HG03432 (cell line): Measurements from ENCODE around the gene PRKAG2.

Experiments
- ATAC-seq: cut with Tn5 transposase; IDR thresholded peaks from one replicate; pipeline ENCODE4 v1.9.1; 2021; ENCODE audit warnings: mild to moderate bottlenecking, moderate library complexity; ENCODE audit not compliant: unreplicated experiment

The PRKAG2 gene

DNA sequence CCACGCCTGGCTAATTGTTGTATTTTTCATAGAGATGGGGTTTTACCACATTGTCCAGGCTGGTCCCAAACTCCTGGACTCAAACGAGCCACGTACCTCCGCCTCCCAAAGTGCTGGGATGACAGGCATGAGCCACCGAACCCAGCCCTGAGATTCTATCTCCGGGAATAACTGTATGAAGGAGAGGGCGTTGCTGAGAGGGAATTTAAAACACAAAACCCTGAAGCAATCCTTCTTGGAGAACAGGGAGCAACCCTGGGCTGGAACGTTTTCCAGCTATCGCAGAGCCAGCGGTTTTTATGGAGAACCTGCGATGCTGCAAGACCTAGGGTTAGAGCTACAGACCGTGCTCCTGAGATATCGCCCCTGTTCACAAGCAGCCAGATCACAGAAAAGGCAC is 144.6 kb downstream of the PRKAG2 start:
- no peak for ATAC-seq

DNA sequence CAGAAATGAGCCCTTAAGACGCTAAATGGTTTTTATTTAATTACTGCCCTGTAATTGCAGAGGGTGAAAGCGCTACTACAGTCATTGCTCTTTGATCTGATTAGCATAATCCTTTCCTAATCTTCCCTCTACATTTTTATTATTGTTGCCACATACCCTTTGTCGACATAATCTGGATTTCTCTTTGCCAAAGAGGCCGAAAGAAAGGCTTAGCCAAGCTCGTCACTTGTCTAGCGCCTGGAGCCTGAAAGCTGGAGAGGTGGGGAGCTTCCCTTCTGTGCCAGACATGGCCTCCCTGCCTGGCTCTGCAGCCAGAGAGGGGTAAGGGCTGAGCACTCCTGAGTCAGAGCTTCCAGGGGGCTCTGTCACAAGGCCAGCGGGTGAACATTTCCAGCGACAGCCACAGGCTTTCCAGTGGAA is 145.9 kb downstream of the PRKAG2 start:
- ATAC-seq: no peak

DNA sequence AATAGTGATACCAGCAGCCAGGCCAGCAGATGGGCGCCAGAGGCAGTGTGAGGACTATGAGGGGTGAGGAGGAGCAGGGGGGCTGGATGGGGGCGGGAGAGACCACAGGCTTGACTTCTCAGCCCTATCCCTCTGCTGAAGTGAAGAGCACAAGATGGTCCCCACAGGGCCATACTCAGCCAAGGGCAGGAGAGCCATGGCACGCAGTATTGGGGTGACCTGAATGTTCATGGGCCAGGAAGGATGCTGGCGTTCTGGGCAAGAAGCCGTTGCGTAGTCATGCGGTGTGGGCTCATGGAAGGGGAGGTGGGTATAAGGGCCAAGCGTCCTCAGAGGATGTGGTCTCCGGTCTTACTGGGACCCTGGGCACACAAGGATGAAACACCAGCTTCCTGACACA is 146.3 kb downstream of the PRKAG2 start:
- no peak for ATAC-seq

DNA sequence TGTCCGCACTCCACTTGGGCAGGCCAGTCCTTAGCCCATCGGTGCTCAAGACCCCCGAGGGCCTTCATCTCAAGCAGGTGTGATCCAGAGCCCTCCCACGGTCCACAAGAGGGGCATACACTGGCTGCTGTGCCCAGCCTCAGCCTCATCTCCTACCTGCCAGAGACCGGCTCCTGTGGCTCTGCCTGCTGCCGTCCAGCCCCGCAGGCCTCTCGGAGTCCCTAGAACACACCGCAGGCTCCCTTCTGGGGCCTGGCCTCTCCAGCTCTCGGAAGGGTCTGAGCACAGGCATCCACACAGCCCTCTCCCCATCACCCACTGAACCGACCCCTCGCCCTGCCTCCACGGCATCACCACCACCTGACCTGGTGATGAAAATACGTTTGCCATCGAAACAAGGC is 147.4 kb downstream of the PRKAG2 start:
- ATAC-seq: no peak

GRCh38 chr7:151728746-151729145 is 148.2 kb downstream of the PRKAG2 start:
- no peak for ATAC-seq

- no peak for ATAC-seq
Observed at GRCh38 chr7:151728286-151728660, 148.6 kb downstream of the PRKAG2 start.

DNA sequence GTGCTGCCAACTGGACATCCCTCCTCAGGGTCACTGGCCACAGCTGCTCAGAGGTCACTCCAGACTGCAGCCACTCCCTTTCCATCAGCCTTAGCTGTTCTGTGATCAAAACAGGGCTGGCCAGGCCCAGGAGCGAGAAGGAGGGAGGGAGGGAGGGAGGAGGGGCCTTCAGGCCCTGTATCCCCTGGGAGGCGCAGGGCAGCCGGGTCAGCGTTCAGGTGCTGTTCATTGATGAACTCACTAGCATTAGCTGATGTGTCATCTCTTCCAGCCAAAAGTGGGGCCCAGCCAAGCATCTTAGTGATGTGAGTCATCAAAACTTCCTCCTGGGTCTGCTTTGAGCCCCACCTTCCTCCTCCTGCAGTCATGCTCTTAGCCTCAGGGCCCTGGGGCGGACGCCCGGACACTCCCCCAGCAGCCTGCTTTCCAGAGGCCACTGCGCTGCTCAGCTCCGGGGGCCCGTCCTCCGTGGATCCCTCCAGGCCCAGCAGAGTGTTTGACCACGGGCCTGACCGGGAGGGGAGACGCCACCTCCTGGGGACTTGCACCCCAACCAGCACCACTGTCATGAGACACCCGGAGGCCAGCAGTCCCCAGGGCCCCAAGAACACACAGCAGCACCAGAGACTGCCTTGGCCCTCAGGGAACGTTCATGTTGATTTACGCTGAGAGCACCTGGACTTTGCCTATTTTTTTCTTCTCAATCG is 149.2 kb downstream of the PRKAG2 start:
- ATAC-seq: peak; percentile 76

DNA sequence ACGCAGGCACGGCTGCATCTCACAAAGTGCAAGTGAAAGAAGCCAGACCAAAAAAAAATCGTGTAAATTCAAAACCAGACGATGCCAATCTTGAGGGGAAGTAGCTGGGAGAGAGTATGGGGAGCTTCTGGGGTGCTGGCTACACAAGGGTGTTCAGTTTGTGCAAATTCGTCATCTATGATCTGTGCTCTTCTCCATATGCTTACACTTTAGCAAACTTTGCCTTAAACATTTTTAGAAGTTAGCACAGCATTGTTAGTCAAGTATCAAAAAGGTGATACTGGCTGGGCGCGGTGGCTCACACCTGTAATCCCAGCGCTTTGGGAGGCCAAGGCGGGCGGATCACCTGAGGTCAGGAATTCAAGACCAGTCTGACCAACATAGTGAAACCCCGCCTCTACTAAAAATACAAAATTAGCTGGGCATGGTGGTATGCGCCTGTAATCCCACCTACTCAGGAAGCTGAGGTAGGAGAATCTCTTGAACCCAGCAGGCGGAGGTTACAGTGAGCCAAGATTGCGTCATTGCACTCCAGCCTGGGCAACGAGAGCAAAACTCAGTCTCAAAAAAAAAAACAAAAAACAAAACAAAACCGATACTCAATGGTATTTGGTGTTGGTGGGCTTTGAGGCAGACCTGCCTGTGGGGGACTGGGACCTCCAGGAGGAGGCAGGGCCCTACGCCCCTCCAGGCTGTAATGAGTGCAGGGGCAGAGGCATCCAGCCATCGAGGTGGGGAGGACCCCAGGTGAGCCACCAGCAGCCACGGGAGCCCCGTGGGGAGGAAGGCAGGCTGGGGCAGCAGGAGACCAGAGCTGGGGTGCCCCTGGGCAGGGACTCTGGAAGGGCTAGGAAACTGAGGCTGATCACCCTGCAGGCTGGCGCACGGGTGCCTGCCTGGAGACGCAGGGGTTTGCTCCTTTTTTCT is 150.0 kb downstream of the PRKAG2 start:
- no peak for ATAC-seq

DNA sequence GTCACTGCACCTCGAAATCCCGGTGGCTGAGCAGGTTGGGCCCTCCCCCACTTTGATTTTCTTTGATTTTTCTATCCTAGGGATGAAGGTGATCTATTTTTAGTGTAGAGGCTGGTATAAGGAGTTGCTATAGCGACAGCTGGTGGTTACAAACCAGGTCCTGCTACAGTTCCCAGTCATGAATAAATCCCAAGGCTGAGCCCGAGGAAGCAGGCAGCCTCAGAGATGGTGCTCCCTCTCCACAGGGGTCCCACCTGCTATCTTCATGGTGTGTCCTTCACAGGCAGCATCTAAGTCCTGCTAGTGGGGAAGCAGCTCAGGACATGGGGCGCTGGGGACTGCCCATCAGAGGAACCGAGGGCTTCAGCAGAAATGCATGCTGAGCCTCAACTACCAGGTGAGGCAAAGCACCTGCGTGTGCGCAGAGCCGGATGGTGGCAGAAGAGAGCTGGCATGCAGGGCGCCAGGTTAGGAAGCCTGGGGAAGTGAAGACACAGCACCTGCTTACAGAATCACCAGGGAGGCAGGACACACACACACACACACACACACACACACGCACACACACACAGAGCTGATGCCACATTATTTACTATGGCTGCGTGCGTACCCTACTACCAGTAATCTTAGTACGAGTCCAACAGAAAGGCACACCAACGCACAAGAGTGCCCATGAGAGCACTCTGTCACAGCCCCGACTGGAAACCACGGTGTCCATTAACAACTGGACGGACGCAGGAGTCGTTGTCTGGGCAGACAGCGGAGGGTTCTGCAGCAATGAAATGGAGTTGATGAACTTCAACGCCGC is 150.9 kb downstream of the PRKAG2 start:
- ATAC-seq: no peak

- ATAC-seq: no peak
Observed at GRCh38 chr7:151724920-151725584, 151.9 kb downstream of the PRKAG2 start.

DNA sequence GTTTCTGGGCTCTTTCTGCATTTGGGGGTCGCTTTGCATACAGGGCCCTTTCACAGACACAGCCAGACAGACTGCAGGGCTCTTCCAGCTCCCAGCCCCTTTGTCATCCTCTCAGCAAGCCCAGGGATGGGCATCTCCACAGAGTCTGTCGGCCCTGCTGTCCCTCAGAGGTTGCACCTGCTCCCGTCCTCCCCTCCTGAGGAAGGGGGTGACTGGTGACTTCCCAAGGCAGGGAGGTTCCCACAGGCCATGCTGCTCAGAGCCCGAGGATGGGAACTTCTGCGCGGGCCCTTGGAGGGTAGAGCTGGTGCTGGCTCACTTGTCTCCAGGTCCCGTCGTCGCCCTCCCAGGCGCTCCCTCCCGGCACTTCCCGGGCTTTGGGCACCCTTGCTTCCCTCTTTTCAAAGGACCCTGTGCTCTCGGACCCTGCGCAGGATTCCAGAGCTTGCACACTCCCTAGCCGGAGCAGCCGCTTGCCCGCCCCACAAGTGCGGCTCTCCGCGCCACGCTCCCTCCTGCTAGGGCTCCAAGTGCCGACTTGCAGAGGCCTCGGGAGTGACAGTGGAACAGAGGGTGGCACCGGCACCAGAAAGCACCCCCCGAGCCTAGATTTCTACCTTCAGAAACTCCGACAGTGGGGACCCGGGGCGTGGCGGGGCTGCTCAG is 152.5 kb downstream of the PRKAG2 start:
- ATAC-seq: no peak

GRCh38 chr7:151723321-151723720 is 153.6 kb downstream of the PRKAG2 start:
- ATAC-seq: no peak

DNA sequence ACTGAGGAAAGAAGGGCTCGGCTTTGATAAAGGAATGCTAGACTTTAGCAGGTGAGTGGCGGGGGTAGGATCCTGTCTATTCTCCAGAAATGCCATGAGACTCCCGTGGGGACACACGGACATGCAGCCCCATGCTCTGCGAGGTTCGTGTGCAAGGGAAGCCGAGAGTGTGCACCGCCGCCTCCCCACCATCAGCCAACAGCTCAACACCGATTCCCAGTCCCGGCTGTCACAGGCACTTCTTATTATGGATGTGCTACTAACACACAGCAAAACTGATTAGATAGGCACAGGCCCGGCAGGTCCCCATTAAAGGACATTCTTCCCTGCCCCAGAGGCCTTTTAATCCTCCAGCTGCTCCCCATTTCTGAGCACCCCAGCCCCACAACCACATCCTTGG is 154.4 kb downstream of the PRKAG2 start:
- no peak for ATAC-seq

DNA sequence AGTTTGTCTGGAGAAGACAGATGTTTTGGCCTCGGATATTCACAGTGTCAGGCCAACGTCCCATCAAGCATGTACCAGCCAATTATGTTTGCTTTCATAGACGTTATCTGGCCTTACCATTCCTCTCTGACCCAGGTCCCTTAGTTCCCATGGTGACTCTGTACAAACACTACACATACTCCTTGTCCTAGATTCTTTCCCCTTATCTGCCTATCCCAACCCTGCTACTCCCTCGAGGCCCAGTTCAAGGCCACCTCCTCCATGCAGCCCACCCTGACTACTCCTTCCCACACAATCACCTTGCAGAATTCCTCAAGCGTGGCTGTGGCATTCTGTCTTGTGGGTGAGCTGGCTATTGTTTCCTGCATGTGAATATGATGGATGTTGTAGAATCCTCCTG is 155.2 kb downstream of the PRKAG2 start:
- ATAC-seq: no peak

DNA sequence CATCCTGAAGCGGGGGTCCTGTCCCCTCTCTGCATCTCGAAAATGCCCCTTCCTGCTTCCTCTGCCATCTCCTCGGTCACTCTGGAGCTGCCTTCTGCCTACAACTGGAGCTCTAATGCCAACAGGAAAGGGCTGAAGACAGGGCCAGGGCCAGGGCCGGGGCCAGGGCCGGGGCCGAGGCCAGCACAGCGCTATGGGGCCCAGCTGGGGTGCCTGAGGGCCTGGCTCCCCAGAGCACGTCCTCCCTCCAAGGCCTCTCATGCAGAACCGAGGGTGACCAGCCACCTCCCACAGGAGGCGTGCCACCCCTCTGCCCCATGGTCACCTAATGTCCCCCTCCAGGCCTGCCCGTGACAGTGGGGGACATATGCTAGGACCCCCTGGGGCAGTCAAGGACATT is 155.7 kb downstream of the PRKAG2 start:
- no peak for ATAC-seq

- no peak for ATAC-seq
Observed at GRCh38 chr7:151720280-151720679, 156.6 kb downstream of the PRKAG2 start.

- ATAC-seq: no peak
Observed at GRCh38 chr7:151719897-151720242, 157.0 kb downstream of the PRKAG2 start.

DNA sequence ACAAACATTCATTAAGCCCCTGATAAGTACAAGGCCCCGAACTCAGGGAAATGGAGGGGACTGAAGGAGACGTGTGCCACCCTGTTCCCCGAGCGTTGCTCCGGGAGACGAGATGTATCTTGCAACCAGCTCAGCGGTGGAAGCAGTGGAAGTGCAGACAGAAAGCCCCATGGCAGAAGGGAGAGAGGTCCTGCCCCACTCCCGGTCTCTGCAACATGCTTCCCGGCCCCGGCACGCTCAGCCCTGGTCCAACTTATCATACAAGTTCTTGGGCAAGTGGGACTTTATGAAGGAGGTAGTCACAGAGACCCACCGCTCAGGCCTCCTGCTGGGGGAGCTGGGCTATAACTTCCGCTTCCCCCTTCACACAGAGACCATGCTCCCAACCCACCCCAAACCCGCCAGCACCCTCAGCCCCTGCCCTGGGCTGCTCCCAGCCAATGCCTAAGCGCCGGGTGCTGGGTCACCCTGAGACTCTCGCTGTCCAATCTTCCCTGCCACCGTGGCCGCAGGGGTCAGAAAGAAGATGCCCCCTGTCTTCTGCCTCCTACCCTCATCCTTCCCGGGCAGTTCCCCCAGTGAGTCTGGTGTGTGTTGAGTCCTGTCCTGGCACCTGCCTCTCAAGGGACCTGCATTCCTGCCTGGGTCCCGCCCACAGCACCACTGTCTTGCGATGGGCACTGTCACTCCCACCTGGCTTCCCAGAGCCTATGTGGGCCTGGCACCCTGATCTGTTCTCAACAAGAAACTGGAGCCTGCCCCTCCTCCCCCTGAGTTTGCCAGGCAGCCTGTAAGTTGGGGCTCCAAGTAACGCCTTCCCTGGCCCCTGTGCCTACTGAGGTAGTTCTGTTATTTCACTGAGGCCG is 157.7 kb downstream of the PRKAG2 start:
- no peak for ATAC-seq

DNA sequence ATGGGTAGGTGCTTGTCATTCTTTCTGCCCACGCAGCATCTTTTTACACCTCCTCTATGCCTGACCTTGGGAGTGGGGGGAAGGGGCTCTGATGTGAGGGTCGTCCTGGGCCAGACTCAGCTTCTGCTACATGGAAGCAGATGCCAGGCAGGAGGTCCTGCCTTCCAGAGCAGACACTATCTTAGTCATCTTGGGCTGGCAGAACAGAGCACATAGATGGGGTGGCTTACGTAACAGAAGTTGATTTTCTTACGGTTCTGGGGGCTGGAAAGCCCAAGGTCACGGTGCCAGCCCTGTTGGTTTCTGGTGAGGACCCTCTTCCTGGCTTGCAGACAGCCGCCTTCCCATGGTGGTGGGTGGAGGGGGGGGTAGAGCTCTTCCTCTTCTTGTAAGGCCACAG is 159.0 kb downstream of the PRKAG2 start:
- ATAC-seq: no peak

GRCh38 chr7:151717415-151717814 is 159.5 kb downstream of the PRKAG2 start:
- ATAC-seq: no peak
